Ascending aorta (tissue), 2 donors: Measurements from ENCODE around the gene DLL3. TPM values are rescaled to one million over a fixed set of nuclear protein-coding genes. Genes with fewer than 3 reads are reported as not detected.
A peak's percentile ranks its signal among the peaks of the same experiment; 100 is the strongest.

Source experiments
- DNase-seq, 2 donors: peaks; one replicate each; pipeline ENCODE4 v3.0.0-alpha.2; 2019; ENCODE audit warnings: low spot score in 2 of 2
- H3K27ac ChIP-seq, 2 donors: fragments of 200-600 bp; sonication (generic); one replicate each; pipeline ENCODE4 v1.5.1; 2016 to 2017; ENCODE audit warnings: mild to moderate bottlenecking in 1 of 2
- H3K27me3 ChIP-seq: fragments of 200-600 bp; sonication (generic); one replicate; pipeline ENCODE4 v1.5.1; 2017
- H3K36me3 ChIP-seq, 2 donors: fragments of 200-600 bp; sonication (generic); one replicate each; pipeline ENCODE4 v1.5.1; 2016
- H3K4me1 ChIP-seq, 2 donors: fragments of 200-600 bp; sonication (generic); one replicate each; pipeline ENCODE4 v1.5.1; 2016 to 2017; ENCODE audit warnings: mild to moderate bottlenecking in 1 of 2
- H3K4me3 ChIP-seq, 2 donors: fragments of 200-600 bp; sonication (generic); one replicate each; pipeline ENCODE4 v1.5.1; 2016 to 2017; ENCODE audit warnings: mild to moderate bottlenecking in 1 of 2
- H3K9me3 ChIP-seq, 2 donors: fragments of 200-600 bp; sonication (generic); one replicate each; pipeline ENCODE4 v1.5.1; 2016
- intact Hi-C: fragments of 100-400 bp; cut with DNase I; formaldehyde crosslinking; loops from one replicate; pipeline ENCODE4 v1.15.1; 2023
- total RNA-seq: library from RNA; depleted of rRNA; stranded (reverse); fragments of >200 nt; gene quantifications from one replicate; pipeline ENCODE4 v1.1.0, GENCODE V29; 2016
- TF ChIP-seq, protein P1 (sequence below), 3 experiments: fragments of 200-600 bp in 2 of 3; fragments of 450-650 bp in 1 of 3; sonication (generic) in 2 of 3; IDR thresholded peaks; one replicate each; pipeline ENCODE4 v1.5.1; 2016 to 2019; ENCODE audit warnings: antibody characterized with exemption in 3 of 3, mild to moderate bottlenecking in 1 of 3, moderate library complexity in 1 of 3

DLL3 gene
- total RNA-seq, 1 donor from 2014 or later: not detected

DNA sequence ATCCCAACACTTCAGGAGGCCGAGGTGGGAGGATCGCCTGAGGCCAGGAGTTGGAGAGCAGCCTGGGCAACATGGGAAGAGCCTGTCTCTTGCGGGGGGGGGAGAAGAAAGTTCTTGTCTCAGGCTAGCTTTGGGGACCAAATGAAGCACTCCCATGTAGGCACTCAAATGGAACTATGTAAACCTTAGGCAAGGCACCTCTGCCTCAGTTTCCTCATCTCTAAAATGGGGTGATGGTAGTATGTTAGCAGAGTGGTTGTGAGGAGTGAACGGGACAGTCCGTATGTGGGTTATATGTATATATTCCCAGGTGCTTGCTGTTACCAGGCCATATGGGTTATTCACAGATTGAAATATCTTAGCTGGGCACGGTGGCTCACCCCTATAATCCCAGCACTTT is 6.5 kb upstream of the DLL3 start:
- Histone ChIP-seq H3K4me3 (no peak overlapping the region), H3K36me3 (peaks cover 43 to 49% of the 10 kb centered on the region in 2 donors), H3K27me3 (no peaks in the 10 kb centered on the region), H3K9me3 (no peaks in the 10 kb centered on the region), H3K4me1 (no peaks in the 10 kb centered on the region), H3K27ac (no peak overlapping the region)
- intact Hi-C loops: no loop called here
- DNase-seq: no peak
- TF ChIP-seq, protein P1, sequence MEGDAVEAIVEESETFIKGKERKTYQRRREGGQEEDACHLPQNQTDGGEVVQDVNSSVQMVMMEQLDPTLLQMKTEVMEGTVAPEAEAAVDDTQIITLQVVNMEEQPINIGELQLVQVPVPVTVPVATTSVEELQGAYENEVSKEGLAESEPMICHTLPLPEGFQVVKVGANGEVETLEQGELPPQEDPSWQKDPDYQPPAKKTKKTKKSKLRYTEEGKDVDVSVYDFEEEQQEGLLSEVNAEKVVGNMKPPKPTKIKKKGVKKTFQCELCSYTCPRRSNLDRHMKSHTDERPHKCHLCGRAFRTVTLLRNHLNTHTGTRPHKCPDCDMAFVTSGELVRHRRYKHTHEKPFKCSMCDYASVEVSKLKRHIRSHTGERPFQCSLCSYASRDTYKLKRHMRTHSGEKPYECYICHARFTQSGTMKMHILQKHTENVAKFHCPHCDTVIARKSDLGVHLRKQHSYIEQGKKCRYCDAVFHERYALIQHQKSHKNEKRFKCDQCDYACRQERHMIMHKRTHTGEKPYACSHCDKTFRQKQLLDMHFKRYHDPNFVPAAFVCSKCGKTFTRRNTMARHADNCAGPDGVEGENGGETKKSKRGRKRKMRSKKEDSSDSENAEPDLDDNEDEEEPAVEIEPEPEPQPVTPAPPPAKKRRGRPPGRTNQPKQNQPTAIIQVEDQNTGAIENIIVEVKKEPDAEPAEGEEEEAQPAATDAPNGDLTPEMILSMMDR (IDR thresholded peaks at IDR 0.05): no peak

DNA sequence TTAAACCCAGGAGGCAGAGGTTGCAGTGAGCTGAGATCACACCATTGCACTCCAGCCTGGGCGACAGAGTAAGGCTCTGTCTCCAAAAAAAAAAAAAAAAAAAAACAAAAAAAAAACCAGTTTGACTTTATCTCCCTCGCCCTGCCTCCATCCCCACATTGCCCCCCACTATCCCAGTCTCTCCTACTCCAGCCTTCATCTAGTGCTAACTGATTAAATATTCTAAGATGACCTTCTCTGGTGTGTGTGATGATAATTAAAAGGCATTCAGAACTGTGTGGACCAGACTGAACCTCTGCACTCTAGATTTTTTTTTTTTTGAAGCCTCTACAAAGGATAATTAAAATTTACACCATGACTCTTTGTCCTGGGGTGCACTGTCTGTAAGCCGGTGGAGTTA is 6.0 kb upstream of the DLL3 start:
- DNase-seq: no peak
- Histone ChIP-seq H3K27me3 (no peaks in the 10 kb centered on the region), H3K4me1 (peaks cover 0 to 1% of the 10 kb centered on the region in 2 donors), H3K36me3 (peaks cover 38 to 43% of the 10 kb centered on the region in 2 donors), H3K4me3 (no peak overlapping the region), H3K9me3 (no peaks in the 10 kb centered on the region), H3K27ac (no peak overlapping the region)
- intact Hi-C loops: no loop called here
- TF ChIP-seq, protein P1 (IDR thresholded peaks at IDR 0.05): no peak

DNA sequence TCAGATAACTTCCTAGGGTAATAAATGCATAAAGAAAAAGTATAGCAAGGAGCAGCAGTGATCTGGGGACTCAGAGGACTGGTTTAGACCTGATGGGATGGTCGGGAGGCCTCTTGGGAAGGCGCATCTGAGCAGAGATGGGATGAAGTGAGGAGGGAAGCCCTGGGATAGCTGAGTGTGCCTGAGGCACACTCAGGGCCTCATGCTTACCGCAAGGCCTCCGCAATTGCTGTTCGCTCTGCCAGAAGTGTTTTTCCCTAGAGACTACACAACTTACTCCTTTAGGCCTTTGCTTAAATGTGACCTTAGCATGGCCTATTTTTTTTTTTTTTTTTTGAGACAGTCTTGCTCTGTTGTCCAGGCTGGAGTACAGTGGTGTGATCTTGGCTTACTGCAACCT is 4.1 kb upstream of the DLL3 start:
- no peaks in the 10 kb centered on the region for H3K27me3 ChIP-seq
- H3K4me1 ChIP-seq: peaks cover 0 to 6% of the 10 kb centered on the region in 2 donors
- H3K27ac ChIP-seq: no peak overlapping the region
- no peak overlapping the region for H3K4me3 ChIP-seq
- intact Hi-C loops: no loop called here
- H3K36me3 ChIP-seq: peaks cover 19 to 24% of the 10 kb centered on the region in 2 donors
- TF ChIP-seq, protein P1 (IDR thresholded peaks at IDR 0.05): no peak
- H3K9me3 ChIP-seq: no peaks in the 10 kb centered on the region
- DNase-seq: no peak

- Histone ChIP-seq H3K4me3 (no peak overlapping the region), H3K36me3 (peaks cover 5 to 10% of the 10 kb centered on the region in 2 donors), H3K27ac (no peak overlapping the region), H3K27me3 (no peaks in the 10 kb centered on the region), H3K4me1 (peaks cover 0 to 6% of the 10 kb centered on the region in 2 donors), H3K9me3 (no peaks in the 10 kb centered on the region)
- DNase-seq: no peak
- intact Hi-C loops: no loop called here
- TF ChIP-seq, protein P1 (IDR thresholded peaks at IDR 0.05): no peak
These were observed 2.7 kb upstream of the DLL3 start for GRCh38 chr19:39496063-39496462.

GRCh38 chr19:39497701-39497995 is 1.1 kb upstream of the DLL3 start:
- no peaks in the 10 kb centered on the region for H3K27me3 ChIP-seq
- no peaks in the 10 kb centered on the region for H3K36me3 ChIP-seq
- no peaks in the 10 kb centered on the region for H3K9me3 ChIP-seq
- no peak overlapping the region for H3K27ac ChIP-seq
- peaks cover 0 to 6% of the 10 kb centered on the region in 2 donors for H3K4me1 ChIP-seq
- peak overlapping the region in 1 of 2 donors; percentile 3 for H3K4me3 ChIP-seq
- TF ChIP-seq, protein P1 (IDR thresholded peaks at IDR 0.05): no peak
- no peak for DNase-seq
- intact Hi-C loops: no loop called here
